ENCODE measurements around the gene TOPORS.

Gene TOPORS

GRCh38 chr9:32502464-32502863 is 49.9 kb downstream of the TOPORS start:
- no peak for DNase-seq (ENCODE audit: low read depth)

GRCh38 chr9:32501868-32502267 is 50.5 kb downstream of the TOPORS start:
- DNase-seq (ENCODE audit: low read depth) = no peak

DNA sequence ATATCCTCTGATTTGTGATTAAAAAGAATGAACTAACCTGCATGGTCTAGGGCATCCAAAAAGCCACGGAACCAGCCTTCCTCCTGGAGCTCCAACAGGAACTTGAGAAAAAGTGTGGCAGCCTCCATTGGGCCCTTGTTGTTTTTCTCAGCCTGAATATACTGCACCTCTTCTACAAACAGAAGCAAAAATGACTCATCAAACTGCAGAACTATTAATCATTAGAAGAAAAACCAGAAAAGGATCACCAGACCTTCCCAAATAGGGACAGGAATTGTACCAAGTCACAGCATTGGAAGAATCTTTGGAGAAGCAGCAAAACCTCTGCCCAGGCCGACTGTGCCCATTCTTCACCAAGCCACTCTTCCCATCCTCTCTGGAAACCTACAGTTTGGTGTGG is 51.6 kb downstream of the TOPORS start:
- no peak for DNase-seq (ENCODE audit: low read depth)

GRCh38 chr9:32497921-32498320 is 54.5 kb downstream of the TOPORS start:
- DNase-seq (ENCODE audit: low read depth) = no peak

GRCh38 chr9:32490601-32491000 is 61.8 kb downstream of the TOPORS start:
- DNase-seq (ENCODE audit: low read depth) = no peak
